ENCODE data around the gene CCDC89. TPM values are rescaled to one million over a fixed set of nuclear protein-coding genes. Genes with fewer than 3 reads are reported as not detected.

Gene CCDC89
- total RNA-seq, 4 donors from 2014 or later, result 0.44 to 4.1 (median 2.2) TPM

DNA sequence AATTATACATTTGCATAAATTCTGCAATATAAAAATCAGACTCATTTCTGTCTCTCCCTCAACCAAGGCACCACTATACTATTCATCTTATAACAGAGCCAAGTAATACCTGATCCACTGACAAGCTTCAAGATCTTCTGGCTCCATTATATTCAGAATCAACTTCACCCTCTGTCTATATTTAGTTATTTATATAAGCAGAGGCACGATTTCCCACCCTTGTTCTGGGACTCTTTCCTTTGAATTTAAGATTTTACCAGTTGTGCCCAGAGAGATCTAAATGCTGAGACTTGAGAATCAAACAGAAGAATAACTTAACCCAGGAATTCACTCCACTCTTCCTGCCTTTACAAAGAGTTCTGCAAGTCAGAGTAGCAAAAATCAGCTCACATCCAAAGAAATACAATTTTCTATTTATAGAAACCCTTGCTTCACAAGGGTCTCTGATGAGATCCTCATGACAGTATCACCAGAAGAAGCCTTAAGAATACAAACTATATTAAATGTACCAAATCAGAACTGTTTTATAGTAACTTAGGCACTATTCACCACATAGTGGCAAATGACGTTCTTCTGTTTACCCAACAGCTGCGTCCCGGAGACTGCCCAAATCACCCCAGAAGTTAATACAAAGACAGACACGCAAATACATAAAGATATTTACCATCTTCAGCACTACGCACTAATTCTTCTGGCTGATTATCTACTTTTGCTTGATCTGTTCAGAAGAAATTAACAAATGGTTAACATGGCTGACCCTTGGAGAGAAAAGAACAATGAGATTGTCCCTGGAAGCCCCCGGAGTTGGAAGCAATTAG, 32.3 kb upstream of the CCDC89 start:
- Histone ChIP-seq H3K9me3 (no peaks in the 10 kb centered on the region), H3K4me1 (peaks cover 0 to 32% (median 3%) of the 10 kb centered on the region in 4 donors), H3K36me3 (no peaks in the 10 kb centered on the region), H3K27ac (peak overlapping the region in 3 of 4 donors; percentile 9 to 79 (median 77)), H3K27me3 (no peaks in the 10 kb centered on the region), H3K4me3 (peak overlapping the region; percentile 10 to 36 (median 14))
- WGBS, 2 donors, result 11 to 22% methylated on average over 7 of the region's 7 CpGs
- DNase-seq (ENCODE audit: low spot score in 2 of 2), result no peak
- TF ChIP-seq POLR2A (IDR thresholded peaks at IDR 0.05) (no peak), EP300 (IDR thresholded peaks at IDR 0.05) (no peak)
- TF ChIP-seq, protein P1, sequence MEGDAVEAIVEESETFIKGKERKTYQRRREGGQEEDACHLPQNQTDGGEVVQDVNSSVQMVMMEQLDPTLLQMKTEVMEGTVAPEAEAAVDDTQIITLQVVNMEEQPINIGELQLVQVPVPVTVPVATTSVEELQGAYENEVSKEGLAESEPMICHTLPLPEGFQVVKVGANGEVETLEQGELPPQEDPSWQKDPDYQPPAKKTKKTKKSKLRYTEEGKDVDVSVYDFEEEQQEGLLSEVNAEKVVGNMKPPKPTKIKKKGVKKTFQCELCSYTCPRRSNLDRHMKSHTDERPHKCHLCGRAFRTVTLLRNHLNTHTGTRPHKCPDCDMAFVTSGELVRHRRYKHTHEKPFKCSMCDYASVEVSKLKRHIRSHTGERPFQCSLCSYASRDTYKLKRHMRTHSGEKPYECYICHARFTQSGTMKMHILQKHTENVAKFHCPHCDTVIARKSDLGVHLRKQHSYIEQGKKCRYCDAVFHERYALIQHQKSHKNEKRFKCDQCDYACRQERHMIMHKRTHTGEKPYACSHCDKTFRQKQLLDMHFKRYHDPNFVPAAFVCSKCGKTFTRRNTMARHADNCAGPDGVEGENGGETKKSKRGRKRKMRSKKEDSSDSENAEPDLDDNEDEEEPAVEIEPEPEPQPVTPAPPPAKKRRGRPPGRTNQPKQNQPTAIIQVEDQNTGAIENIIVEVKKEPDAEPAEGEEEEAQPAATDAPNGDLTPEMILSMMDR (IDR thresholded peaks at IDR 0.05), result no peak

DNA sequence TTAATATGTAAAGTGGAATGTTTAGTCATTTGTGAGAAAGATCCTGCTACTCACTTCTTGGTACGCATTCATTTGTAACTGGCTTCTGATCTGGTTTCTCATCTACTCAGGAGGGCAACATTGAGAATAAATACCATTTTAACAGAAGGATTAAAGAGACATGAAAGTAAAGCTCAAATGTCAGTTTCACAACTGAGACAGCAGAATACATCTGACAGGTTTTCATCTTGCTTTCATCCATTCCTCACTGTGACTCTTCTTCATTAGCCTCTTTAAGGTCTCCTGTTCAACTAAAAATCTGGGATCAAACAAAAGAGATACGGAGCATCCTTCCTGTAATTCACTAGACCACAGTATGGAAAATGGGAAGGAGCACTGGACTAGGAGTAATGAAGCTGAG, 31.4 kb upstream of the CCDC89 start:
- no peak for DNase-seq (ENCODE audit: low spot score in 2 of 2)
- H3K36me3 ChIP-seq, result no peaks in the 10 kb centered on the region
- no peaks in the 10 kb centered on the region for H3K9me3 ChIP-seq
- peaks cover 0 to 32% (median 3%) of the 10 kb centered on the region in 4 donors for H3K4me1 ChIP-seq
- TF ChIP-seq, protein P1 (IDR thresholded peaks at IDR 0.05), result no peak
- TF ChIP-seq EP300 (IDR thresholded peaks at IDR 0.05) (no peak), POLR2A (IDR thresholded peaks at IDR 0.05) (no peak)
- no peaks in the 10 kb centered on the region for H3K27me3 ChIP-seq
- peak overlapping the region in 2 of 4 donors; percentile 77 to 79 for H3K27ac ChIP-seq
- no peak overlapping the region for H3K4me3 ChIP-seq
- 71 to 80% methylated on average over 2 of the region's 2 CpGs for WGBS, 2 donors

DNA sequence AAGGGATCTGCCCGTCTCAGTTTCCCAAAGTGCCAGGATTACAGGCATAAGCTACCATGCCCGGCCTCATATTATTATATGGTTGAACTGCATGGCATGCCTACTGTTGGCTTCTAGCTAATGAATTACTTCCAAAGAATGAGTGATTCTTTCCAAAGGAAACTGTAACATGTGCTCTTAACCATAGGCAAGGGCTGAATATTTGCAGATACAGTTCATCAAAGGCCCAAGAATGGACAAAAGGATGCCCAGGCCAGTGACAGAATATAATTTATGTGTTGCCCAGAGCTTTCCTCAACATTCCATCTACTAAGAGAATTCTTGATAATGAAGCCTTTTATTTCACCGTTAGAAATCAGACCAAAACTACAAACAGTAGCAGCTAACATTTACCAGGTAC, 27.0 kb upstream of the CCDC89 start:
- peaks cover 0 to 5% (median 0%) of the 10 kb centered on the region in 3 donors for H3K36me3 ChIP-seq
- 74 to 84% methylated on average over 3 of the region's 3 CpGs for WGBS, 2 donors
- TF ChIP-seq, protein P1 (IDR thresholded peaks at IDR 0.05), result no peak
- TF ChIP-seq POLR2A (IDR thresholded peaks at IDR 0.05), result no peak
- no peak for TF ChIP-seq EP300 (IDR thresholded peaks at IDR 0.05)

DNA sequence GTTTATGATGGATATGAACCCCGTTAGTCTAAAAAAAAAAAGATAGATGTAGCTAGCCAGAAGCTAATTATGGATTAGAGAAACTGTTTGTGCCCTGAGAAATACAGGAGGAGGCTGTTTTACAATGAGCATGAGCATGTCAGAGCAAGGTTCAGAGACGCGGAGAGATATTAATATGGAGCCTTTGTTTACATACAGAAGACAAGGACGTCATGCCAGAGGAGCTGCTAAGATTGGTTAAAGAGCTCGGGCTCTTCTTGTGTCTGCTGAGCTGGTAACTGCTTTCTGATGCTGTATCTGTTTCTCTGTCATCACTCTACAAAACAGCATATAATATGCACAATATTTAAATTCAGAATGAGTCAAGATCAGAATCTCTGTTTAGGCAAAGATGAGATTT, 24.9 kb upstream of the CCDC89 start:
- no peaks in the 10 kb centered on the region for H3K9me3 ChIP-seq
- peaks cover 0 to 5% (median 0%) of the 10 kb centered on the region in 3 donors for H3K36me3 ChIP-seq
- no peak overlapping the region for H3K27ac ChIP-seq
- no peak for DNase-seq (ENCODE audit: low spot score in 2 of 2)
- H3K27me3 ChIP-seq, result no peaks in the 10 kb centered on the region
- WGBS, 2 donors, result 50 to 55% methylated on average over 5 of the region's 5 CpGs
- H3K4me3 ChIP-seq, result no peak overlapping the region
- H3K4me1 ChIP-seq, result no peaks in the 10 kb centered on the region
- TF ChIP-seq, protein P1 (IDR thresholded peaks at IDR 0.05), result no peak
- TF ChIP-seq EP300 (IDR thresholded peaks at IDR 0.05), result no peak
- no peak for TF ChIP-seq POLR2A (IDR thresholded peaks at IDR 0.05)

More for the DNA sequence above, 27.0 kb upstream of the CCDC89 start:
- no peaks in the 10 kb centered on the region for H3K9me3 ChIP-seq
- no peak overlapping the region for H3K4me3 ChIP-seq
- H3K4me1 ChIP-seq, result peaks cover 0 to 12% (median 0%) of the 10 kb centered on the region in 4 donors
- no peak for DNase-seq (ENCODE audit: low spot score in 2 of 2)
- H3K27ac ChIP-seq, result no peak overlapping the region
- no peaks in the 10 kb centered on the region for H3K27me3 ChIP-seq

DNA sequence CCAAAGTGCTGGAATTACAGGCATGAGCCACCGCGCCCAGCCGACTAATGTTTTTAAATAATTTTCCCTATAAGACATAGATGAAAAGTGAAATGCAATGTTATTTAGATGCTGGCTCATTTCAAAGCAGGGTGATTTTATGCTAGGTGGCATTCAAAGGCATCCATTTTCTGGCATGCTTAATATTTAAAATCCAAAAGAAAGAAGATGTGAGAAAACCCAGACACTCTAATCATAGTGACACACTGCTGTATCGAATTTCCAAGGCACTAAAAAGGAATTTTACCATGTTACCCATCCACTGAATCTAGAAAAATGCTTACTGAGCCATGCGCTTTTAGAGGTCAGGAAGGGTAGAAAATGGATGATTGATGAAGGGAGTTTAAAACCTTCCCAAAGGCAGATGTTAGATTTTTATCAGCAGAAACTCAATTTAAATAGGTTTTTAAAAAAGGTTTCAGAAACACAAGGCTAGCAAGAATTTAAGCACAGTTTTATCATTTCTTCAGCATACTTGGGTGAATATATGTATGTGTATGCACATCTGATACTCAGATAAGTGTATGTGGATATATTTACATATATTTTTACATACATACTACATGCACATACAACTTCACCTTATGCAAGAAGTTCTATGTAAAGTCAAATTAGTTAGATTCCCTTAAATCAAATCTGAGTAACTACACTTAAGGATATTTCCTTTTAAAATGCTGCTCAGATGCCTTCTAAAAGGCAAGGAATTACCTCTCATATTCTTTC, 24.1 kb upstream of the CCDC89 start:
- Histone ChIP-seq H3K27ac (no peak overlapping the region), H3K36me3 (peaks cover 0 to 5% (median 0%) of the 10 kb centered on the region in 3 donors), H3K4me3 (no peak overlapping the region), H3K27me3 (no peaks in the 10 kb centered on the region), H3K4me1 (no peaks in the 10 kb centered on the region), H3K9me3 (no peaks in the 10 kb centered on the region)
- no peak for TF ChIP-seq EP300 (IDR thresholded peaks at IDR 0.05)
- no peak for TF ChIP-seq POLR2A (IDR thresholded peaks at IDR 0.05)
- TF ChIP-seq, protein P1 (IDR thresholded peaks at IDR 0.05), result no peak
- WGBS, 2 donors, result 88 to 91% methylated on average over 5 of the region's 5 CpGs
- DNase-seq (ENCODE audit: low spot score in 2 of 2), result no peak

Measured in tibial nerve (tissue), 4 donors.